HL-60/S4 treated with phorbol 12-myristate 13-acetate at 8.2 ng/mL for 4 days and 3 days (cell line): Measurements from ENCODE around the gene SLC40A1.
"Not testable (repeated sequence)": the region's sequence is repeated elsewhere in the genome, so short reads cannot be mapped to it uniquely, and the experiment has no call there.

Experiments used
- in situ Hi-C: fragments of 300-500 bp; cut with MboI; formaldehyde crosslinking; loops from 2 replicates; pipeline ENCODE4 v1.15.0; 2022; ENCODE audit warnings: low sequenced_read_pairs

Gene SLC40A1

GRCh38 chr2:189601652-189602051 lies 21.1 kb upstream of the SLC40A1 start:
- in situ Hi-C loops: not testable (repeated sequence)

GRCh38 chr2:189601043-189601442 lies 20.5 kb upstream of the SLC40A1 start:
- in situ Hi-C loops: no loop called here

GRCh38 chr2:189599245-189599644 lies 18.7 kb upstream of the SLC40A1 start:
- in situ Hi-C loops: no loop called here

- in situ Hi-C loops: no loop called here
These were observed 14.8 kb upstream of the SLC40A1 start for GRCh38 chr2:189595417-189595816.

- in situ Hi-C loops: no loop called here
These were observed 13.7 kb upstream of the SLC40A1 start for GRCh38 chr2:189594305-189594704.

- in situ Hi-C loops: no loop called here
These were observed 12.5 kb upstream of the SLC40A1 start for GRCh38 chr2:189593115-189593514.

- in situ Hi-C loops: no loop called here
These were observed 11.9 kb upstream of the SLC40A1 start for GRCh38 chr2:189592353-189592984.

GRCh38 chr2:189587780-189588179 lies 7.2 kb upstream of the SLC40A1 start:
- in situ Hi-C loops: no loop called here

- in situ Hi-C loops: no loop called here
These were observed 4.7 kb upstream of the SLC40A1 start for GRCh38 chr2:189585226-189585756.

- in situ Hi-C loops: no loop called here
These were observed 4.1 kb upstream of the SLC40A1 start for GRCh38 chr2:189584686-189585085.

- in situ Hi-C loops: no loop called here
These were observed 2.9 kb upstream of the SLC40A1 start for GRCh38 chr2:189583227-189584198.

- in situ Hi-C loops: no loop called here
These were observed 2.2 kb upstream of the SLC40A1 start for GRCh38 chr2:189582809-189583192.

GRCh38 chr2:189582140-189582808 lies 1.7 kb upstream of the SLC40A1 start:
- in situ Hi-C loops: no loop called here

- in situ Hi-C loops: no loop called here
These were observed 961 bp upstream of the SLC40A1 start for GRCh38 chr2:189581354-189582139.

GRCh38 chr2:189580241-189580651 lies 340 bp downstream of the SLC40A1 start:
- in situ Hi-C loops: no loop called here

- in situ Hi-C loops: no loop called here
These were observed 900 bp downstream of the SLC40A1 start for GRCh38 chr2:189579585-189580186.

- in situ Hi-C loops: no loop called here
These were observed 2.2 kb downstream of the SLC40A1 start for GRCh38 chr2:189578272-189578950.

- in situ Hi-C loops: no loop called here
These were observed 3.5 kb downstream of the SLC40A1 start for GRCh38 chr2:189577121-189577520.

GRCh38 chr2:189576396-189576795 lies 4.2 kb downstream of the SLC40A1 start:
- in situ Hi-C loops: no loop called here
